ENCODE data around the gene CAMSAP2. TPM values are rescaled to one million over a fixed set of nuclear protein-coding genes. Genes with fewer than 3 reads are reported as not detected.

CAMSAP2 gene
- polyA plus RNA-seq, 12 donors = 17.9 to 36.7 (median 24.8) TPM; not detected in 1

DNA sequence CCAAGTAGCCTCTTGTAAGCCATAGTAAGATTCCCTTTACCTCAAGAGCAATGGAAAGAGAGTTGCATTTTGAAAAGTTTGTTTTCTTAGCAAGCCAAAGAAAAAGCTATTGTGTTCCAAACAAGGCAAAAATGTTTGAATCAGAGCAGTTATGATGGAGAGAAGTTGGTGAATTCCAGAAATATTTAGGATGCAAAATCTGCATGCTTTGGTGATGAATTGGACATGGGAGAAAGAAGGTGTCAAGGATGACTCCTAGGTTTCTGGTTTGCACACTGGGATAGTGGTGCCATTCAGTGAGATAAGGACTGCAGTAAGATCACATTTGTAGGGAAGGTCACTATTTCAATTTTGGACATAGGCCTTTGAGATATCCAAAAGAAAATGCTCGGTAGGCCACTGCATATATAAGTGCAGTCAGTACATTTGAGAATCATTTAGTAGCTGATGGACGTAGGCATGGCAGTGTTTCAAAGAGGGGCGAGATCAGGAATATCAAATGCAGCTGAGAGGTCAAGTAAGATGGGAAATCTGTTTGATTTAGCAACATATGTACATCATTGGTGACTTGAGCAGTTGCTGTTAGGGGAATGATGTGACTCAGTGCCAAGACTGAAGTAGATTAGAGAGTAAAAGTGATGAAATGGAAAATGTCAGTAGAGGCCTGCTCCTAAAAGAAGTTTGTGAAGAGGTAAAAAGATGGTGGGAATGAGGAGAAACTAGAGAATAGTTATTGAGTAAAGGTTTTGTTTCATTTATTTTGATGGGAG lies 100.2 kb downstream of the CAMSAP2 start:
- no peak for DNase-seq

DNA sequence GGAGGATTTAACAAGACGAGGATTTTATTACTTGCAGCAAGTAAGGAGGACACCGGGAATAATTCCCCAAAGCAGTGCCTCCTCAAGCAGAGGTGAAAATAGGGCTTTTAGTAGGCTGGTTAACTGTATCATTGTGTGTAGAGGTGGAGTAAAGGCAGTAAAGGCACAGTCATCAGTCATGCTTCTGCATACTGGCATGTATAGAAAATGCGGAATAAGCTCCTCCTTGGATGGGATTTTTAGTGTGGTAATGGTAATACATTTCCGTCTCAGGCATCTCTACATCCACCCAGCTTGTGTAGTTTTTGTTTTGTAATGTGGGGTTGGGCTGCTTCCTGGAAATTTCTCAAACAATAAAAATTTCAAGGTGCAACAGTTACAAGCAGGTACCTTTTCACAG lies 106.7 kb downstream of the CAMSAP2 start:
- DNase-seq = no peak

DNA sequence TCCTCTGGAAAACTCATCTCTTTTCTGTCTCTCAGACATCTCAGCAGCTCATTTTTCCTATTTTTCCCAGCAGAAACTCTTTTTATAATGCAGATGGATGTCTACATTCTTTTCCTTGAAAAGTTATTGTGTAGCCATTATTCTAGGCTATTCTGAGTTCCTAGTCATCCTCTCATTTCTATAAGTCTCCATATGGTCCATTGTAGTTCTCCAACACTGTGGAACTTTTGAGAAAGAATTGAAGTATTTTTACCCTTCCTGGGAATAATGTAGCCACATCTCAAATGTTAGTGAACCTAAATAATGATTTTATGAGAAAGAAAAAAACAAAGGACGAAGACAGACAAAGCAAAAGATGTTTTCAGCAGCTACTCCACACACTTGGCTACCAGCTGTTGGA lies 107.7 kb downstream of the CAMSAP2 start:
- DNase-seq = no peak

DNA sequence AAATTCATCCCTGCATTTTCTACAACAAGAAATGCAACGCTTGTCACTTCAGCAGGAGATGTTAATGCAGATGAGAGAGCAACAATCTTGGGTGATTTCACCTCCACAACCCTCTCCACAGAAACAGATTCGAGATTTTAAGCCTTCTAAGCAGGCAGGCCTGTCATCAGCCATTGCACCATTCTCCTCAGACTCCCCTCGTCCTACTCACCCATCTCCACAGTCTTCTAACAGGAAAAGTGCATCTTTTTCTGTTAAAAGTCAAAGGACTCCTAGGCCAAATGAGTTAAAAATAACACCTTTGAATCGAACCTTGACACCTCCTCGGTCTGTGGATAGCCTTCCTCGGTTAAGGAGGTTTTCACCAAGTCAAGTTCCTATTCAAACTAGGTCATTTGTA lies 110.7 kb downstream of the CAMSAP2 start:
- DNase-seq = no peak

DNA sequence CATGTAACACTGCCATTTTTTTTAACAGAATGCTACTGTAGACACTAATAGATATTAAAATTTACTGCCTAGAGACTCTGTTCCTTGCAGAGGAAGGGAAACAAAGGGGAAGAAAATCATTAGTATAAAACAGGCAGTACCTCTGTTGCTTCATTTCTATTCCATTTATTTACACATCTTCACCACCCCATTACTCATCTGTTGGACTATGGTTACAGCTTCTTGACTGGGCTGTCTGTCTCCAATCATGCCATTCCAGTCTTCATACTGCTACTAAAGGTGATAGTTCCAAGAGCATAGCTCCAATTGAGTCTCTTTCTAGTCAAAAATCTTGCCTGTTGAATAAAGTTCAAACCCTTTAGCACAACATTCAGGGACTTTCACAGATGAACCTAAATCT lies 111.9 kb downstream of the CAMSAP2 start:
- no peak for DNase-seq

DNA sequence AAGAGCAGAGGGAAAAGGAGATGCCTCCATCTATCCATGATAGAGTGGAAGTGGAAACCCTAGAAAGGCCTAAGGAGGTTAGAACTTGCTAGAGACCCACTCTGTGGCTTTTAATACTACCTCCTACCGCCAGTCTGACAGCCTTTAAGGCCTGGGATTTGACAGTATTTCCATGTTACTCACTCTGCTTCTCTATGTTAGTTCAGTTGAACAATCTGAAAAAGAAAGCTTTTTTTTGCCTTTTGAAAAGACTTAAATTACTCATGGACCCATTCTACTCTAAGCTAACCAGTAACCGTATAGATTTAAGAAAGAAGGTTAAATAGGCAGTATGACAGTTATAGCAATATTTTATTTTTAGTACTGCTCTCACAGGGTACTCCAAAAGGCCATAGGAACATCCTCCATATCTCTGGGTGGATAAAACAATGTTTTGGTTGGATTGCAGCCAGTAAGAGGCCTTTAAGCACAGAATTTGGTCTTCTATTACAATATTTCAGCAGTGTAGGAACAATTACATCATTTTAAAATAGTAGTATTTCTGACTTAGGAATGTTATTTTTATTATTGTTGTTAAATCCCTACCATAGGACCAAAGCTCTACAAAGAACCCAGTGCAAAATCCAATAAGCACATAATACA lies 118.1 kb downstream of the CAMSAP2 start:
- peak; percentile 22 for DNase-seq

DNA sequence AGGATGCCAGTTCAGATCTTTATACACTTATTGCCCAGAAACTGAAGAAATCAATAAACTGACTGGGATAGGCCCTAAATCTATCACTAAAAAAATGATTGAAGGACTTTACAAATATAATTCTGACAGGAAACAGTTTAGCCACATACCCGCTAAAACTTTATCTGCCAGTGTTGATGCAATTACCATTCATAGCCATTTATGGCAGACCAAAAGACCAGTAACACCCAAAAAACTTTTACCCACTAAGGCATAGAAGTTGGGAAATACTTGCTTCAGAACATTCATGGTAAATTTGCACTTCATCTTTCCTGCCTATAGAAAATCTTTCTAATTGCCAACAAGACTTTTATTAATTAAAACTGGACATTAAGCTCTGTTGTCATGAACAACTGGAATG lies 119.1 kb downstream of the CAMSAP2 start:
- no peak for DNase-seq

DNA sequence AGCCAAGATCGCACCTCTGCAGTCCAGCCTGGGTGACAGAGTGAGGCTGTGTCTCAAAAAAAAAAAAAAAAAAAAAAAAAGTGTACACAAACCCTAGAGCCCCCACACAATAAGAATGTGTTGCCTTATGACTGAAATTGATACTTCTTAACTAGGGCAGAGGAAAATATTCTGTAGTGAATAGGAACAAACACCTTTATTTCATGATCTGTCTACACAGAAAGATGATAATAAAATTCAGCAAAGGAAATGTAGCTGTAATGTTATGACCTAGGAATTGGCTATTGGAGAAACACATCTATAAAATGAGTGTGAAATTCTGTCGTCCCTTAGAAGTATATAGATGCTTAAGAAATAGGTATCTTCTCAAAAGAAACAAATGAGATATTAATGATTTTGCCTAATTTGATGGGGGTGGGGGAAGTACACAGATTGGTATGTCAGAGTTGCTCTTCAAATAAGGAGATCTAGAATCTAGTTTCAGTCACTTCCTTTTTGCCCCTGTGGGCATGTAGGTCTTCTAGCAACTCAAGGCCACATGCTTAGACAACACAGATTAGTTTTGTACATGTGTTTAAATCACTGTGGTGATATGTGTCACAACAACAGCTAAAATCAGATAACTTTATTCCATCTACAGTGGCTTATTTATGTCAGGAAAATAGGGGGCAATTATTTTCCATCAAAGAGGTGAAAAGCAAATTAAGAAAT lies 123.4 kb downstream of the CAMSAP2 start:
- DNase-seq = no peak

DNA sequence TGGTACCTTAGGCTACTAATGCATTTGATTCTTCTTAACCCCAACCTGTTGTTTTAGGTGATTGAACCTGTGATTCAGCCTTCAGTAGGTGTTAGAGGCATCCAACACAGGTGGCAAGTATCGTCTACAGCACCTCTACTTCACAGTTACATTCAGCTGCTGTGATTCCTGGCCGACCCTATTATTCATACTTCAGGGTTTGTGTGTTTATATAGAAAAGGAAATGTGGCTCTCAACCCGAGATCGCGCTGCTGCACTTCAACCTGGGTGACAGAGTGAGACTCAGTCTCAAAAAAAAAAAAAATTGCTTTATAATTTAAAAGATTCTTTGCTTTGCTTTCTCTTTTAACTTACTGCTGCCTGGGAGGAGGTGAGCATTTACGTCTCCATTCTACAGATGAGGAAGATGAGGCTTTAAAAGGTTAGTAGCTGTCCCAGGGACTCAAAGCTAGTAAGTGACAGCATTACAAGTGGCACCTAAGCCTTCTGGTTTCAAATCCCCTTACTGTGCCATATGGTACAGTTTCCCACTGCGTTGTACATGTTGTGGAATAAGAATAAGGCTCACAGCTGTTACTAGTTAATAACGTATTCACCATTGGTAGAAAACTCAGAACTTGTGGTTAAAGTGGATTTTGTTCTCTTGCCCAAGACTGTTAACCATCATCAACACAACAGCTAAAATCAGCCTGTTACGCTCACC lies 124.2 kb downstream of the CAMSAP2 start:
- DNase-seq = no peak

DNA sequence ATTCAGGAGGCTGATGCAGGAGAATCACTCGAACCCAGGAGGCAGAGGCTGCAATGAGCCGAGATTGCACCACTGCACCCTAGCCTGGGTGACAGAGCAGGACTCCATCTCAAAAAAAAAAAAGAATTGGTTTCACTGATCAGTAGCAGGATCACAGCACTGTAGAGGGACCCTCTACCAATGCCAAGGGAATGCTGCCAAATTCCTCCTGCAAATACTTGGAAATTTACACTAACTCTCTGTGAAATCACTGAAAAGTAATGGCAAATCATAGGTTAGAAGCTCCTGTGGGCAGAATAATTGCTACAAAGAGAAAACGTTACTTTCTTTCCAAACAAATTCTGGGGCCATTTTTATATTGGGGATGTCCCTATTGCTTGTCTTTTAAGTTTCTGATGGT lies 127.4 kb downstream of the CAMSAP2 start:
- DNase-seq = no peak

DNA sequence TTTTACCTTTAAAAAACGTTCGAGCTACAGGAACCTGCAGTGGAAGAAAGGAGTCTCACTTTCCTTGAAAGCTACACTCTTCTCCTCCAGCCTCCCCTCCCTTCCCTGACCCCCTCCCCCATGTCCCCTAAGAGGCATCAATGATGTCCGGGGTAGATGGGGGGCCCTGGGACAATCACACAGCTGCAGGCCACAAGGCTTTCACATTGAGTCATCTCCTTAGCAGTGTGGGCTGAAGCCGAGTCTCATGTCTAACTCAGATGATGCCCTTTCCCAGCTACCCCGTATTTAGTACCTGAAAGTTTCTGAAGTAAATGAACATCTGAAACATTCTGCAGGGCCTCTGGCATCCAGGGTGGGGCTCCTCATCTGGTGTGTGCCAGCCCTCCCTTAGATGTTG lies 127.8 kb downstream of the CAMSAP2 start:
- no peak for DNase-seq

DNA sequence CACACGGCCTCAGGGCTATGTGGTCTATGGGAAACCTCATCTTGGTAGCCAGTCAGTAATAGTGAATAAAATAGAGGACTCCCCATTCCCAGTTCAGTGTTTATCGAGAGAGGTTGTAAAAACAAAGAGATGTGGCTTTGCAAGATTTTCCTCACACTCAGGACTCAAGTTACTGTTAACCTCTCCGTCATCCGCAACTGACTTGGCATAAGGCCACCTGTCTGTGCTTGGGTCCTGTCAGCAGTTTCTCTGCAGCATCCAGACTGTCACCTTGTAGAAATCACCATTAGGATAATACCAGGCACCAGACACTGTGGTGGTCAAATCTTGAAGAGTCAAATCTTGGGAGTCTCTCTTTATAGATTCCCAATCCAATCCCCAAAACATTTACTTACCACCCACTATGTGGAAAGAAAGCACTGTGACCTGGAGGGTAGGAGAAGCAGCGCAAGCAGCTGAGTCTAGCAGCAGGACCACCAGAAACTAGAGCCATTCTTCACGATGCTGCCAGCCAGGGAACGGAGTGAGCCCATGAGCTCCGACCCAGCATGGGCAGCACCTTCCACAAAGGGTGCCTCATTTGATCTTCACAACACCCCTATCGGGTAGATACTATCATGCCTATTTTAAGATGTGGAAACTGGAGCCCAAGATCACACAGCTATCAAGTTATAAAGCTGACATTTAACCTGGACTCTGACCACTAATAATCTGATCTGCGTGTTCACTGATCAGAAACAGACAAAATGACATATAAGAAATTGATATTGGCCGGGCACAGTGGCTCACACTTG lies 128.5 kb downstream of the CAMSAP2 start:
- no peak for DNase-seq

DNA sequence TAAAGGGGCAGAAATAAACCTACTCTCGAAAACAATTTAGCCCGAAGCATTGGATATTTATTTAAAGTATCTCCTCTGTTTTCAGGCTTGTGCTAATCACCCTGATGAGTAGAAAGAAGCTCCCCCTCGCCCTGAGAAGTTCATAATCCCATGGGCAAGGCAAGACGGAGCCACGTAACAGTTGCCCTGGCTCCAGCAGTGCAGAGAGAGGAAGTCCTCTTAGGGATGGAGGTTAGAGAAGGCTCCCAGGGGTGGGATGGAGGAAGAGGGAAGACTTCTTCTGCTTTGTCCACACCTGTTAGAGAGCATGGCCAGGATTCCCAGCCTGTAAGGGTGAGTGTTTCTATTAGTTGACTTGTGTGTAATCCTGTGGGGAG lies 130.7 kb downstream of the CAMSAP2 start:
- no peak for DNase-seq

DNA sequence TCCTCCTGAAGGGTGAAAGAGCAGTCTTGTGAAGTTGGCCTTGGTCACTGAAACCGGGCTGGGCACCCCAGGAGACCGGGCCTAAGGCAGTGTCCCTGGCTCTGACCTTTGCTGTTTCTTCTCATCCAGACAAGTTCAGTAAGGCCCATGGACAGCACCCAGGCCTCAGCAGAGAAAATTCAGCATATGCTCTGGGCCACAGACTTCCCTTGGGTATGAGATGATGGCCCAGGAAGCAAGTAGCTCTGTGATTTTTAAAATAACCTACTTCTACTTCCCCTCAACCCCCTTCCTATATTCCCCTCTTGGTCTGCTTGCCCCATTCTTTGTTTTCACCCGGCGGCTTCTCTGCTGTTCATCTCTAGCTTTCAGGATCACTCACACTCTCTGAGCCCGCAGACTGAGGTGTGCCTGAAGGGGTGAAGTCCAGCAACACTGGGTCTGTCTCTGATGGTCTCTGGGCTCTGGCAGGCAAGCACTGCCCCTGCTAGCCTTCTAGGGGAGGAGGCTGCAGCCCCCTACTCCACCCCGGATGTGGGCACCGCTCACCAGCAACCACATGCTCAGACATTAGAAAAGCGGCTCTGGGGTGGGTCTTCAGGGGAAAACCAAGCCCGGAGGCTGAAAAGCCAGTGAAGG lies 131.2 kb downstream of the CAMSAP2 start:
- DNase-seq = no peak

DNA sequence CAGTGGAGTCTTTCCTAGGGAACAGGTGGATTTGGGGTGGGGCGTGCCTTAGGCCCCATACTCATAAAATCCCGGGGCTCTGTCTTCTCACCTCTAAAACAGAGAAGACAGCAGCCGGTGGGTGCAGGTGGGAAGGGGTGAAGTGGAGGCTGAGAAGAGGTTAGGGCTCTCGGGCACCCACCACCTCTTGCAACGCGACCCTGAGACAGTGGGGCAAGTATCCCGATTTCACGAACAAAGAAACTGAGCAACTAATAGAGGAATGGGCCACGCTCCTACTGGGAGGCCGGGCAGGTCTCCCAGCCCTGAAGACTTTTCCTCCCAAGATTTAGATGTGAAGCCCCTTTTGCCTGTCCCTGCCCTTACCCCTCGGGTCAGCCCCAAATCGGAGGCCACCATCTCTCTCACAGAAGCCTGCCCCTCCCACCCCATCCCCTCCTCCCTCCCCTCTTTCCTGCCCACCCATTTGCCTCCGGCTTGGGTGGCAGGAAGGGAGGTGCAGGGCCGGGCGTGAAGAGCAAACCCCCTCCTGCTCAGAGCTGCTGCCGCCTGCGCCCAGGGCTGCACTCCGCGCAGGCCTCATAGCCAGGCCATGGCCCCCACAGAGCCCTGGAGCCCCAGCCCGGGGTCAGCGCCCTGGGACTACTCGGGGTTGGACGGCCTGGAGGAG lies 133.9 kb downstream of the CAMSAP2 start, which contains the start of gene GPR25:
Gene GPR25 (plus strand): TSS at position 536 of the 670 bp plus-strand sequence. CDS start 57 bp downstream, at position 593.
- DNase-seq = no peak

DNA sequence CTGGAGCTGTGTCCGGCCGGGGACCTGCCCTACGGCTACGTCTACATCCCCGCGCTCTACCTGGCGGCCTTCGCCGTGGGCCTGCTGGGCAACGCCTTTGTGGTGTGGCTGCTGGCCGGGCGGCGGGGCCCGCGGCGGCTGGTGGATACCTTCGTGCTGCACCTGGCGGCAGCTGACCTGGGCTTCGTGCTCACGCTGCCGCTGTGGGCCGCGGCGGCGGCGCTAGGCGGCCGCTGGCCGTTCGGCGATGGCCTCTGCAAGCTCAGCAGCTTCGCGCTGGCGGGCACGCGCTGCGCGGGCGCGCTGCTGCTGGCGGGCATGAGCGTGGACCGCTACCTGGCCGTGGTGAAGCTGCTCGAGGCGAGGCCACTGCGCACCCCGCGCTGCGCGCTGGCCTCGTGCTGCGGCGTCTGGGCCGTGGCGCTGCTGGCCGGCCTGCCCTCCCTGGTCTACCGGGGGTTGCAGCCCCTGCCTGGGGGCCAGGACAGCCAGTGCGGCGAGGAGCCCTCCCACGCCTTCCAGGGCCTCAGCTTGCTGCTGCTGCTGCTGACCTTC lies 134.5 kb downstream of the CAMSAP2 start:
- DNase-seq = no peak

DNA sequence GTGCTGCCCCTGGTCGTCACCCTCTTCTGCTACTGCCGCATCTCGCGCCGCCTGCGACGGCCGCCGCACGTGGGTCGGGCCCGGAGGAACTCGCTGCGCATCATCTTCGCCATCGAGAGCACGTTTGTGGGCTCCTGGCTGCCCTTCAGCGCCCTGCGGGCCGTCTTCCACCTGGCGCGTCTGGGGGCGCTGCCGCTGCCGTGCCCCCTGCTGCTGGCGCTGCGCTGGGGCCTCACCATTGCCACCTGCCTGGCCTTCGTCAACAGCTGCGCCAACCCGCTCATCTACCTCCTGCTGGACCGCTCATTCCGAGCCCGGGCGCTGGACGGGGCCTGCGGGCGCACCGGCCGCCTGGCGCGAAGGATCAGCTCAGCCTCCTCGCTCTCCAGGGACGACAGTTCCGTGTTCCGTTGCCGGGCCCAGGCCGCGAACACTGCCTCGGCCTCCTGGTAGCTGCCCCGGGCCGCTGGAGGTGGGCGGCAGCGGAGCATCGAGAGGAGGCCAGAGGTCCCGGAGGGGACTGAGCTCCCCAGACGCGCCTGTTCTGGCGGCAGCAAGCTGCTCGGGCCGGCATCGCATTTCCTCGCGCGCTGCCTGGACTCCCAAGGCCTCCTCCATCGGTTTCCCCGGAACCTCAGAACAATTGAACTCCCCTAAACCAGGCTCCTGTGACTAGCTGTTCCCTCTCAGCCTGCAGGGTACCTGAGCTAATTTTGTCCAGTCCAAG lies 135.1 kb downstream of the CAMSAP2 start:
- DNase-seq = no peak

DNA sequence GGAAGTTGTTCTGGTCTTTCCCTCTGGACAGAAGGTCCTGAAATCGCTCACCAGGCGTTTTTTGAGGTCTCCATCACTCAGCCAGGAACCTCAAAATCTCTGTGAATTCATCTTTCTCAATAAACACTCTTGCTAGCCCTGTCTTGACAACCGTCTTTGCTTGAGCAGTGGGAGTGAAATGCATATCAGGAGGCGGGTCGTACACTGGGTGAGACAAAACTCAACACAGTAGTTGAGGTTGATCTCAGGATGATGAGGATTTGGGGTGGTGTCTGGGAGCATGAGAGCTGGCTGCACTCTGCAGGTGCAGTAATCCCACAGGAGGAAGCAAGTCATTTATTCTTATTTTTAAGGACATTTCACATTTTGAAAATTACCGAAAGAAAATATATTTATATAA lies 136.0 kb downstream of the CAMSAP2 start:
- DNase-seq = no peak

DNA sequence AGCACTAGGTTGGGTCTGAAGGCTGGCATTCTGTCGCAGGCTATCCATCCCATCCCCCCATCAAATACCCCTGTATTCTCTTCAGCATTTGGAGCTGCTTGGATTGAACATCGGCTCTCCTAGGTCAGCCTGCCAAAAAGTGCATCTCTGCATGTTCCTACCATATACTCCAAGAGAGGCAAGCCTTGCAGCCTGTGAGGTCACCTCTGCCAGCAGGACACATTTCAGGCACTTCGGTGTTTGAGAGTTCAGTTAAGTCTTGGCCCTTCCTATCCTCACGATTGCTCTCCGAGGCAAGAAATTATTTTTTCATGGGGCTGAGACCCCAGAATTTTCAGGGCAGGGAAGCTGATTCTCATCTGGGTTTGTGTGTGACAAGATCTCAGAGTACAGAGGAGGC lies 136.7 kb downstream of the CAMSAP2 start:
- no peak for DNase-seq
